ENCODE results near the gene SPINT1.

DNA sequence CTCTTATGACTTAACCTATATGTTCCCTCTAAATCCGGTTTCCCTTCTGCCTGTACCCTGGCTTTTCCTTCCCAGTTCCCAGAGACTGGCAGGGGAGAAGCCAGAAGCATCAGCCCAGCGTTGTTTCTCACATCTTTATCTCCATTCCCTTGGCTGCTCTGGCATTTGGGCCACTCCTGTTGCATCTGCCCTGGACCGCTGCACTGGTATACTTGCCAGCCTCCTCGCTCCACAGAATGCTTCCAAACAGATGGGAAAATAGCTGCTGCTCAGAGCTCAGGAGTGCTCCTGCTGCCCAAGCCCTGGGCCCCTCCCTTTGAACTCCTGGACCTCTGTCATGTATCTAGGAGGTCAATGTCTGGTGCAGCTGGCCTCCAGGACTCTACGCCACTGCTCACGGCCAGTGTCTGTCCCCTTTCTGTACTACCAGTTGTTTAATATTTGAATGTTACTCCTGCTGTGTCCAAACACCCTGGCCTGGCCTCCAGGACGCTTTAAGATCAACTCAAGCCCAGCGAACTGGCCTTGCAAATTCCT lies 6.8 kb downstream of the SPINT1 start:
- TF ChIP-seq, protein P1, sequence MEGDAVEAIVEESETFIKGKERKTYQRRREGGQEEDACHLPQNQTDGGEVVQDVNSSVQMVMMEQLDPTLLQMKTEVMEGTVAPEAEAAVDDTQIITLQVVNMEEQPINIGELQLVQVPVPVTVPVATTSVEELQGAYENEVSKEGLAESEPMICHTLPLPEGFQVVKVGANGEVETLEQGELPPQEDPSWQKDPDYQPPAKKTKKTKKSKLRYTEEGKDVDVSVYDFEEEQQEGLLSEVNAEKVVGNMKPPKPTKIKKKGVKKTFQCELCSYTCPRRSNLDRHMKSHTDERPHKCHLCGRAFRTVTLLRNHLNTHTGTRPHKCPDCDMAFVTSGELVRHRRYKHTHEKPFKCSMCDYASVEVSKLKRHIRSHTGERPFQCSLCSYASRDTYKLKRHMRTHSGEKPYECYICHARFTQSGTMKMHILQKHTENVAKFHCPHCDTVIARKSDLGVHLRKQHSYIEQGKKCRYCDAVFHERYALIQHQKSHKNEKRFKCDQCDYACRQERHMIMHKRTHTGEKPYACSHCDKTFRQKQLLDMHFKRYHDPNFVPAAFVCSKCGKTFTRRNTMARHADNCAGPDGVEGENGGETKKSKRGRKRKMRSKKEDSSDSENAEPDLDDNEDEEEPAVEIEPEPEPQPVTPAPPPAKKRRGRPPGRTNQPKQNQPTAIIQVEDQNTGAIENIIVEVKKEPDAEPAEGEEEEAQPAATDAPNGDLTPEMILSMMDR (IDR thresholded peaks at IDR 0.05 in 8 of 11, conservative IDR thresholded peaks at IDR 0.05 in 3 of 11) = no peak
- no peak for TF ChIP-seq POLR2A (IDR thresholded peaks at IDR 0.05)
